DND-41 (cell line): Measurements from ENCODE around the gene STK11.

Source experiments
- ATAC-seq: fragments of 200-7000 bp; cut with Tn5 transposase; 3 replicates; pipeline ENCODE4 v1.9.1; 2021; ENCODE audit warnings: low read depth; ENCODE audit not compliant: insufficient read depth
- DNase-seq: peaks from one replicate; pipeline ENCODE4 v3.0.0-alpha.2; 2020
- H2AFZ ChIP-seq: 2 replicates; pipeline ENCODE4 v1.6.0; 2012; ENCODE audit warnings: low read depth, low read length
- H3K27ac ChIP-seq: 2 replicates; pipeline ENCODE4 v1.5.1; 2012; ENCODE audit warnings: low read length, inconsistent platforms
- H3K27me3 ChIP-seq: fragments of 200-600 bp; sonication (generic); 2 replicates; pipeline ENCODE4 v1.6.0; 2012; ENCODE audit warnings: low read length, mild to moderate bottlenecking, inconsistent platforms; ENCODE audit not compliant: insufficient read depth, poor library complexity
- H3K36me3 ChIP-seq: 2 replicates; pipeline ENCODE4 v1.5.1; 2012; ENCODE audit warnings: low read length, inconsistent platforms; ENCODE audit not compliant: insufficient read depth
- H3K4me1 ChIP-seq: 2 replicates; pipeline ENCODE4 v1.5.1; 2012; ENCODE audit warnings: mild to moderate bottlenecking, low read length; ENCODE audit not compliant: insufficient read depth
- H3K4me2 ChIP-seq: 2 replicates; pipeline ENCODE4 v1.6.0; 2012; ENCODE audit warnings: mild to moderate bottlenecking, moderate library complexity, low read length, inconsistent platforms; ENCODE audit not compliant: insufficient read depth
- H3K4me3 ChIP-seq, 2 experiments: fragments of 200-600 bp in 1 of 2; shearing (Covaris generic) in 1 of 2; 2 replicates each; pipeline ENCODE4 v1.5.1; 2012 to 2016; ENCODE audit warnings: inconsistent platforms in 2 of 2, low read length in 2 of 2, mild to moderate bottlenecking in 2 of 2, low read depth in 1 of 2, moderate library complexity in 1 of 2
- H3K79me2 ChIP-seq: 2 replicates; pipeline ENCODE4 v1.6.0; 2012; ENCODE audit warnings: low read length, inconsistent platforms; ENCODE audit not compliant: insufficient read depth
- H3K9ac ChIP-seq: 2 replicates; pipeline ENCODE4 v1.6.0; 2012; ENCODE audit warnings: low read depth, mild to moderate bottlenecking, inconsistent platforms, low read length, moderate library complexity
- H3K9me3 ChIP-seq: 2 replicates; pipeline ENCODE4 v1.5.1; 2012; ENCODE audit warnings: low read length, moderate library complexity, mild to moderate bottlenecking, inconsistent platforms; ENCODE audit not compliant: insufficient read depth, severe bottlenecking
- H4K20me1 ChIP-seq: 2 replicates; pipeline ENCODE4 v1.6.0; 2012; ENCODE audit warnings: low read length; ENCODE audit not compliant: insufficient read depth
- CTCF ChIP-seq: IDR thresholded peaks from 2 replicates; pipeline ENCODE4 v1.5.1; 2012; ENCODE audit warnings: borderline replicate concordance, low read length, moderate library complexity, mild to moderate bottlenecking; ENCODE audit not compliant: poor library complexity, severe bottlenecking; ENCODE audit errors: extremely low read depth
- EZH2 ChIP-seq: IDR thresholded peaks from 3 replicates; pipeline ENCODE4 v1.6.1; 2012; ENCODE audit warnings: borderline replicate concordance, low read depth, mild to moderate bottlenecking, moderate library complexity, low read length, inconsistent platforms; ENCODE audit not compliant: severe bottlenecking

The STK11 gene

GRCh38 chr19:1260749-1261537, 55.4 kb downstream of the STK11 start:
- TF ChIP-seq EZH2 (no peak), CTCF (no peak)
- peak; percentile 98 for DNase-seq
- Histone ChIP-seq H3K36me3 (peaks cover 23% of the 10 kb centered on the region), H3K79me2 (peaks cover 6% of the 10 kb centered on the region), H3K27ac (peak overlapping the region; percentile 87), H3K4me2 (peak overlapping the region; percentile 92), H3K9ac (peak overlapping the region; percentile 78), H3K4me1 (peaks cover 56% of the 10 kb centered on the region), H2AFZ (peak overlapping the region; percentile 74), H3K9me3 (no peaks in the 10 kb centered on the region), H3K27me3 (no peaks in the 10 kb centered on the region), H3K4me3 (peak overlapping the region; percentile 47 to 71; a peak in 3 of 4 replicates), H4K20me1 (peaks cover 8% of the 10 kb centered on the region)
- peak; percentile 85 for ATAC-seq

DNA sequence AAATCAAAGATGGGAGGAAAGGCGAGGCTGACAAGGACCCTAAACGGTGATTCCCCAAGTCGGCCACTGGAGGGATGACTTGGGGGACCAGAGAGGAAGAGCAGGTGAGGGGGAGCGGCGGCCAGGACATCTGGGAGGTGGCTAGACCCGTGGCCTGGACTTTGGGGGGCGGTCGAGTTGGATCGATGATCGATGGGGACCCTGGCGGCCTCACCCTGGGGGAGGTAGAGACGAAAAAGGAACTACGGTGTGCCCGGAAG, 55.9 kb downstream of the STK11 start:
- H3K4me3 ChIP-seq: peak overlapping the region; percentile 47 to 71; a peak in 3 of 4 replicates
- peaks cover 20% of the 10 kb centered on the region for H3K36me3 ChIP-seq
- H3K27ac ChIP-seq: peak overlapping the region; percentile 87
- H3K4me1 ChIP-seq: peaks cover 58% of the 10 kb centered on the region
- DNase-seq: no peak
- peak overlapping the region; percentile 78 for H3K9ac ChIP-seq
- H3K4me2 ChIP-seq: peak overlapping the region; percentile 92
- H3K9me3 ChIP-seq: no peaks in the 10 kb centered on the region
- peaks cover 5% of the 10 kb centered on the region for H3K79me2 ChIP-seq
- H4K20me1 ChIP-seq: peaks cover 7% of the 10 kb centered on the region; the same call in 1 of the 2 replicates
- H3K27me3 ChIP-seq: no peaks in the 10 kb centered on the region
- no peak overlapping the region for H2AFZ ChIP-seq
- no peak for ATAC-seq
- TF ChIP-seq EZH2 (no peak), CTCF (peak; percentile 43)

GRCh38 chr19:1261798-1262622, 56.4 kb downstream of the STK11 start:
- Histone ChIP-seq H3K9me3 (no peaks in the 10 kb centered on the region), H3K9ac (peak overlapping the region; percentile 78), H3K4me2 (peak overlapping the region; percentile 92), H3K79me2 (peaks cover 2% of the 10 kb centered on the region; the same call in 1 of the 2 replicates), H3K36me3 (peaks cover 14% of the 10 kb centered on the region), H3K27me3 (peaks cover 3% of the 10 kb centered on the region), H3K27ac (peak overlapping the region; percentile 87), H3K4me1 (peaks cover 58% of the 10 kb centered on the region), H3K4me3 (peak overlapping the region in 1 of 2 experiments; percentile 71; a peak in 3 of 4 replicates), H2AFZ (no peak overlapping the region), H4K20me1 (peaks cover 1% of the 10 kb centered on the region; the same call in 1 of the 2 replicates)
- TF ChIP-seq EZH2 (no peak), CTCF (no peak)
- DNase-seq (no peak), ATAC-seq (no peak)
